Cardiac muscle cell (in vitro differentiated cells and primary cell): Measurements from ENCODE around the gene CHFR. TPM values are rescaled to one million over a fixed set of nuclear protein-coding genes. Genes with fewer than 3 reads are reported as not detected.
"Not testable (repeated sequence)": the region's sequence is repeated elsewhere in the genome, so short reads cannot be mapped to it uniquely, and the experiment has no call there.

Experiments
- DNase-seq, 2 donors: peaks; one replicate each; pipeline versions ENCODE4 v3.0.0 to v3.0.0-alpha.2; 2010 to 2017; ENCODE audit warnings: low read depth in 1 of 2, low spot score in 1 of 2
- H3K27ac ChIP-seq: fragments of 200-600 bp; sonication (generic); 2 replicates; pipeline ENCODE4 v1.5.1; 2016
- H3K27me3 ChIP-seq: fragments of 200-600 bp; sonication (generic); 2 replicates; pipeline ENCODE4 v1.6.0; 2016; ENCODE audit warnings: control low read depth
- H3K36me3 ChIP-seq: fragments of 200-600 bp; sonication (generic); 2 replicates; pipeline ENCODE4 v1.5.1; 2016; ENCODE audit warnings: control low read depth
- H3K4me1 ChIP-seq: fragments of 200-600 bp; sonication (generic); 2 replicates; pipeline ENCODE4 v1.8.1; 2017; ENCODE audit warnings: low read depth, mild to moderate bottlenecking, mixed run types
- H3K4me3 ChIP-seq: fragments of 200-600 bp; sonication (generic); 2 replicates; pipeline ENCODE4 v1.5.1; 2016; ENCODE audit warnings: mild to moderate bottlenecking
- H3K9me3 ChIP-seq: fragments of 200-600 bp; sonication (generic); 2 replicates; pipeline ENCODE4 v1.5.1; 2017; ENCODE audit warnings: low read depth, mild to moderate bottlenecking, control low read depth
- CTCF ChIP-seq: IDR thresholded peaks from 2 replicates; pipeline ENCODE4 v1.5.1; 2012; ENCODE audit warnings: low read depth, mild to moderate bottlenecking, low read length
- polyA plus RNA-seq: library from polyadenylated mRNA; unstranded; fragments of >200 nt; fragmentation: Nextera tagmentation; extraction: Ambion mirVana; gene quantifications from 2 replicates; pipeline ENCODE4 v1.2.1, GENCODE V29; 2016
- total RNA-seq: library from RNA; depleted of rRNA; stranded (reverse); fragments of >200 nt; gene quantifications from 2 replicates; pipeline ENCODE4 v1.2.3, GENCODE V29; 2016

CHFR gene
- total and polyA plus RNA-seq, 2 experiments from 2014 or later = 30.0 to 30.6 TPM

GRCh38 chr12:132797820-132798570 is 89.4 kb downstream of the CHFR start:
- TF ChIP-seq CTCF = no peak
- Histone ChIP-seq H3K4me1 (no peaks in the 10 kb centered on the region), H3K4me3 (no peak overlapping the region), H3K9me3 (no peaks in the 10 kb centered on the region), H3K27ac (no peak overlapping the region), H3K36me3 (peaks cover 62% of the 10 kb centered on the region), H3K27me3 (no peaks in the 10 kb centered on the region)
- no peak for DNase-seq

GRCh38 chr12:132795847-132796246 is 91.6 kb downstream of the CHFR start:
- no peak overlapping the region for H3K27ac ChIP-seq
- TF ChIP-seq CTCF = no peak
- no peaks in the 10 kb centered on the region for H3K27me3 ChIP-seq
- H3K9me3 ChIP-seq = no peaks in the 10 kb centered on the region
- no peaks in the 10 kb centered on the region for H3K4me1 ChIP-seq
- no peak overlapping the region for H3K4me3 ChIP-seq
- H3K36me3 ChIP-seq = peaks cover 52% of the 10 kb centered on the region
- no peak for DNase-seq

GRCh38 chr12:132791940-132792339 is 95.5 kb downstream of the CHFR start:
- not testable (repeated sequence) for H3K4me1 ChIP-seq, H3K4me3 ChIP-seq, H3K27me3 ChIP-seq, DNase-seq, H3K27ac ChIP-seq, H3K9me3 ChIP-seq
- H3K36me3 ChIP-seq = peaks cover 35% of the 10 kb centered on the region

- DNase-seq = no peak
- Histone ChIP-seq H3K9me3 (no peaks in the 10 kb centered on the region), H3K4me3 (no peak overlapping the region), H3K4me1 (no peaks in the 10 kb centered on the region), H3K36me3 (peaks cover 31% of the 10 kb centered on the region), H3K27ac (no peak overlapping the region), H3K27me3 (no peaks in the 10 kb centered on the region)
- no peak for TF ChIP-seq CTCF
Measured at GRCh38 chr12:132789099-132789471, 98.3 kb downstream of the CHFR start.

- Histone ChIP-seq H3K4me1 (no peaks in the 10 kb centered on the region), H3K27ac (no peak overlapping the region), H3K36me3 (peaks cover 34% of the 10 kb centered on the region), H3K9me3 (no peaks in the 10 kb centered on the region), H3K27me3 (no peaks in the 10 kb centered on the region), H3K4me3 (no peak overlapping the region)
- no peak for DNase-seq
- no peak for TF ChIP-seq CTCF
Measured at GRCh38 chr12:132788375-132789098, 98.9 kb downstream of the CHFR start.

- Histone ChIP-seq H3K9me3 (no peaks in the 10 kb centered on the region), H3K27me3 (no peaks in the 10 kb centered on the region), H3K36me3 (peaks cover 38% of the 10 kb centered on the region), H3K4me3 (no peak overlapping the region), H3K4me1 (no peaks in the 10 kb centered on the region), H3K27ac (no peak overlapping the region)
- no peak for TF ChIP-seq CTCF
- no peak for DNase-seq
Measured at GRCh38 chr12:132787877-132788276, 99.5 kb downstream of the CHFR start.
